Psoas muscle (tissue), 8 donors: Measurements from ENCODE around the gene TMCO1. TPM values are rescaled to one million over a fixed set of nuclear protein-coding genes. Genes with fewer than 3 reads are reported as not detected.
"Not testable (repeated sequence)": the region's sequence is repeated elsewhere in the genome, so short reads cannot be mapped to it uniquely, and the experiment has no call there.

Experiments
- ATAC-seq, 4 donors: fragments of 200-7000 bp; cut with Tn5 transposase; one replicate each; pipeline ENCODE4 v1.9.1; 2020; ENCODE audit warnings: moderate library complexity in 3 of 4, mild to moderate bottlenecking in 2 of 4
- DNase-seq, 2 donors: peaks; one replicate each; pipeline ENCODE4 v3.0.0-alpha.2; 2020
- H3K27ac ChIP-seq: fragments of 200-600 bp; one replicate; pipeline ENCODE4 v1.8.0; 2022
- H3K27me3 ChIP-seq, 3 donors: fragments of 200-600 bp in 1 of 3; one replicate each; pipeline versions ENCODE4 v1.6.1 to v1.8.0; 2013 to 2022; ENCODE audit warnings: low read length in 2 of 3, mild to moderate bottlenecking in 2 of 3, moderate library complexity in 1 of 3; ENCODE audit not compliant: insufficient read depth in 3 of 3
- H3K36me3 ChIP-seq, 2 donors: fragments of 200-600 bp in 1 of 2; one replicate each; pipeline versions ENCODE4 v1.6.1 to v1.8.0; 2013 to 2022; ENCODE audit warnings: low read depth in 1 of 2, mild to moderate bottlenecking in 1 of 2, moderate library complexity in 1 of 2; ENCODE audit not compliant: insufficient read depth in 1 of 2
- H3K4me1 ChIP-seq: fragments of 200-600 bp; one replicate; pipeline ENCODE4 v1.8.0; 2022
- H3K4me3 ChIP-seq: fragments of 200-600 bp; one replicate; pipeline ENCODE4 v1.8.0; 2022; ENCODE audit warnings: mild to moderate bottlenecking
- H3K9me3 ChIP-seq: fragments of 200-600 bp; one replicate; pipeline ENCODE4 v1.8.0; 2022
- WGBS, 3 donors: extraction: QIAGEN DNeasy Blood & Tissue Kit; methylation state at CpG; one replicate each; pipeline versions ENCODE4 v1.1.6 to v1.1.7; 2013; 5-methylcytosine and 5-hydroxymethylcytosine counted together
- intact Hi-C, 2 donors: fragments of 100-400 bp; cut with DNase I; formaldehyde crosslinking; loops; one replicate each; pipeline versions ENCODE4 v1.11.0 to v1.14.2; 2022
- polyA plus RNA-seq, 3 donors: library from polyadenylated mRNA; stranded (reverse); fragments of 200-250 nt; gene quantifications; one replicate each; pipeline ENCODE4 v1.2.3, GENCODE V29; 2013
- total RNA-seq, 4 donors: library from RNA; stranded (reverse); fragmentation: NEBNext Ultra II Directional in 2 of 4; extraction: Animal tissue kit (Norgen Biotek cat#: 25700) in 2 of 4; gene quantifications; one replicate each; pipeline versions ENCODE4 v1.2.1 to v1.2.4, GENCODE V29; 2021 to 2023
- TF ChIP-seq, protein P1 (sequence below): fragments of 200-600 bp; IDR thresholded peaks from one replicate; pipeline ENCODE4 v1.8.0; 2022; ENCODE audit warnings: antibody characterized with exemption
- donor health status: healthy with polysubstance abuse.
- donor health status: DM: no; HTN: no; CAD: no; lungs with moderate emphysema.
- donor health status: Bipolar disorder and iron deficiency.
- donor health status: healthy.
- donor health status: DM: yes; HTN: yes; CAD: no.
- donor health status: DM: no; HTN: no; CAD: no.
- donor health status: DM: no; HTN: no; CAD: no.
- donor health status: DM: yes; HTN: yes; CAD: no.

TMCO1 gene
- total and polyA plus RNA-seq, 7 donors: 31.5 to 90.2 (median 38.6) TPM

DNA sequence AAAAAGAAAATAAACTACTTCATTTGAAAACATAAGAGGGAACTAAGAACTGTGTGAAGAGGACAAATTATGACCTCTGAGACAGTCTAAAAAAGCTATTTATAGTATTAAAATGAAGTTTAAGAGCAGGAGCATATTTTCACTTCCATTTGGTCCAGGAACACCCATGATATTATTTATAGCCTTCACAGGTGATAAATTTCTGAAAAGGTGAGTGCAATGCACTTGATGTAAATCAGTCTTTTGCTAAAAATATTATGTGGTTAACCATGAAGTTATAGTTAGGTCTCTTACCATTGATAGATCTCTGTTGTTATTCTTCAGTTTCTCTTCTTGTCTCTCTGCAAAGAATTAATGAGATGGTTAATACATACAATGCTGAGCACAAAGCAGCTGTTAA lies 14.7 kb downstream of the TMCO1 start:
- DNase-seq (no peak), ATAC-seq (no peak)
- Histone ChIP-seq H3K27ac (no peak overlapping the region), H3K27me3 (no peaks in the 10 kb centered on the region), H3K9me3 (no peaks in the 10 kb centered on the region), H3K4me3 (no peak overlapping the region), H3K4me1 (no peaks in the 10 kb centered on the region), H3K36me3 (peaks cover 10 to 62% of the 10 kb centered on the region in 2 donors)
- TF ChIP-seq, protein P1, sequence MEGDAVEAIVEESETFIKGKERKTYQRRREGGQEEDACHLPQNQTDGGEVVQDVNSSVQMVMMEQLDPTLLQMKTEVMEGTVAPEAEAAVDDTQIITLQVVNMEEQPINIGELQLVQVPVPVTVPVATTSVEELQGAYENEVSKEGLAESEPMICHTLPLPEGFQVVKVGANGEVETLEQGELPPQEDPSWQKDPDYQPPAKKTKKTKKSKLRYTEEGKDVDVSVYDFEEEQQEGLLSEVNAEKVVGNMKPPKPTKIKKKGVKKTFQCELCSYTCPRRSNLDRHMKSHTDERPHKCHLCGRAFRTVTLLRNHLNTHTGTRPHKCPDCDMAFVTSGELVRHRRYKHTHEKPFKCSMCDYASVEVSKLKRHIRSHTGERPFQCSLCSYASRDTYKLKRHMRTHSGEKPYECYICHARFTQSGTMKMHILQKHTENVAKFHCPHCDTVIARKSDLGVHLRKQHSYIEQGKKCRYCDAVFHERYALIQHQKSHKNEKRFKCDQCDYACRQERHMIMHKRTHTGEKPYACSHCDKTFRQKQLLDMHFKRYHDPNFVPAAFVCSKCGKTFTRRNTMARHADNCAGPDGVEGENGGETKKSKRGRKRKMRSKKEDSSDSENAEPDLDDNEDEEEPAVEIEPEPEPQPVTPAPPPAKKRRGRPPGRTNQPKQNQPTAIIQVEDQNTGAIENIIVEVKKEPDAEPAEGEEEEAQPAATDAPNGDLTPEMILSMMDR: no peak
- intact Hi-C loops: no loop called here

DNA sequence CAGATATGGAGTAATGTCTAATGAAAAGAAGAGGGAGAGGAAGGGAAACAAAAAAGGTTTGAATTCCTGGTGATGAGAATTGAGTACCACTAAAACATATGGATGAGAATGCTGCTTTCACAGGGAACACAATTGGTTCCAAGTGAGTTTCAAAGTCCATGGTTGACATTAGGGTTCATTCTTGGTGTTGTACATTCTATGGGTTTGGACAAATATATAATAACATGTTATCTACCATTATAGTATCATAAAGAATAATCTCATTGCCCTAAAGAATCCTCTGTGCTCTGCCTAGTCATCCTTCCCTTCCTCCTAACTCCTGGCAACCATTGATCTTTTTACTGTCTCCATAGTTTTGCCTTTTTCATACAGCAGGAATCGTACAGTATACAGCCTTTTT lies 20.1 kb downstream of the TMCO1 start:
- Histone ChIP-seq H3K9me3 (no peaks in the 10 kb centered on the region), H3K27me3 (no peaks in the 10 kb centered on the region), H3K4me1 (no peaks in the 10 kb centered on the region), H3K27ac (no peak overlapping the region), H3K36me3 (peaks cover 2 to 51% of the 10 kb centered on the region in 2 donors), H3K4me3 (no peak overlapping the region)
- intact Hi-C loops: no loop called here
- DNase-seq (no peak), ATAC-seq (no peak)
- WGBS, 3 donors: 85 to 94% (median 89%) methylated on average over 1 of the region's 1 CpG
- TF ChIP-seq, protein P1: no peak

DNA sequence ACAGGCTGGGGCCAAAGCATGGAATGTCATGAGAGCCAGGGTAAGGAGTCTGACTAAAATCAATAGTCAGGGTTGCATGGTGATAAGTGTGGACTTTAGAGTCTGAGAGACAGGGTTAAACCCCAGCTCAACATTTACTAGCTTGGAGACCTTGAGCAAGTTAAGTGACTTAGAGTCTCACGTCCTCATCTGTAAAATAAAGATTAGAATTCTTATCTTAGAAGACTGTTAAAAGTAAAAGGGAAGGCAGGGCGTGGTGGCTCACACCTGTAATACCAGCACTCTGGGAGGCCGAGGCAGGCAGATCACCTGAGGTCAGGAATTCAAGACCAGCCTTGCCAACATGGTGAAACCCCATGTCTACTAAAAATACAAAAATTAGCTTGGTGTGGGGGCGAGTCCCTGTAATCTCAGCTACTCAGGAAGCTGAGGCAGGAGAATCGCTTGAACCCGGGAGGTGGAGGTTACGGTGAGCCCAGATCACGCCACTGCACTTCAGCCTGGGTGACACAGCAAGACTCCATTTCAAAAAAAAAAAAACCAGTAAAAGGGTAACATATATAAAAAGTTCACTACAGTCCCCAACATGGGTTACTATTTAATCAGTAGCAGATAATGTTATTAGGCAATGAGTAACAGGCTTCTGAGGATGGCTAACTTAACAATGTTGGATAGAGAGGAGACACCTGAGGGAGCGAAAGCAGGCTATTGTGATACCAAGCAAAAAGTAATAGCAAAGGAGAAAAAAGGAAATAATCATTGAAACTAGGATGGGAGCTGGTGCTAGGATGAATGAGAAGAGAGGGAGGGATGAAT lies 20.8 kb downstream of the TMCO1 start:
- ATAC-seq (no peak), DNase-seq (no peak)
- H3K4me3 ChIP-seq: no peak overlapping the region
- no peak overlapping the region for H3K27ac ChIP-seq
- H3K9me3 ChIP-seq: no peaks in the 10 kb centered on the region
- TF ChIP-seq, protein P1: no peak
- intact Hi-C loops: no loop called here
- WGBS, 3 donors: 93 to 97% (median 94%) methylated on average over 9 of the region's 9 CpGs
- H3K36me3 ChIP-seq: peaks cover 3 to 51% of the 10 kb centered on the region in 2 donors
- no peaks in the 10 kb centered on the region for H3K4me1 ChIP-seq
- H3K27me3 ChIP-seq: no peaks in the 10 kb centered on the region

DNA sequence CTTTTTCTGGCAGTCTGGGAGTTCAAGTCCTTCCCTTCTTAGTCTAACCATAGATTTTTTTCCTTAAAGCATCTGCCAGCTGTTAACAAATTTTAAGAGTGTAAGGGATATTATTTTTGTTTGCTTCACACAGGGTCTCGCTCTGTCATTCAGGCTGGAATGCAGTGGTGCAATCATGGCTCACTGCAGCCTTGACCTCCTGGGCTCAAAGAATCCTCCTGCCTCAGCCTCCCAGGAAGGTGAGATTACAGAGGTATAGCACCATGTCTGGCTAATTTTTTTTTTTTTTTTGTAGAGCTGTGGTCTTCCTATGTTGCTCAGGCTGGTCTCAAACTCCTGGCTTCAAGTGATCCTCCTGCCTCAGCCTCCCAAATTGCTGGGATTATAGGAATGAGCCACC lies 23.8 kb downstream of the TMCO1 start:
- 98 to 100% (median 100%) methylated on average over 1 of the region's 1 CpG for WGBS, 3 donors
- peaks cover 9 to 67% of the 10 kb centered on the region in 2 donors for H3K36me3 ChIP-seq
- DNase-seq, H3K4me1 ChIP-seq, H3K4me3 ChIP-seq, H3K27ac ChIP-seq, ATAC-seq, H3K9me3 ChIP-seq, H3K27me3 ChIP-seq, intact Hi-C loops: not testable (repeated sequence)

DNA sequence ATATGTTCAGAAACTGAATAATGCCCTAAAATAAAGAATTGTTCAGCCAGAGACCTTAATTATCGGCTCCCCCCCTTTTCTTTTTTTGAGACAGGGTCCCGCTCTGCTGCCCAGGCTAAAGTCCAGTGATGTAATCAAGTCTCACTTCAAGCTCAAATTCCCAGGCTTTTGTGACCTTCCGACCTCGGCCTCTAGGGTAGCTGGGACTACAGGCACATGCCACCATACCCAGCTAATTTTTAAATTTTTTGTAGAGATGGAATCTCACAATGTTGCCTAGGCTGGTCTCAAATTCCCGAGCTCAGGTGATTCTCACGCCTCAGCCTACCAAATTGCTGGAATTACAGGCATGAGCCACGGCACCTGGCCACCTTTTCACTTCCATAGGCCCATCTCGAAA lies 26.5 kb downstream of the TMCO1 start:
- H3K4me1 ChIP-seq: peaks cover 12% of the 10 kb centered on the region
- intact Hi-C loops: no loop called here
- ATAC-seq (no peak), DNase-seq (no peak)
- H3K27ac ChIP-seq: no peak overlapping the region
- H3K27me3 ChIP-seq: no peaks in the 10 kb centered on the region
- peaks cover 9 to 52% of the 10 kb centered on the region in 2 donors for H3K36me3 ChIP-seq
- 88 to 96% (median 95%) methylated on average over 8 of the region's 8 CpGs for WGBS, 3 donors
- H3K4me3 ChIP-seq: no peak overlapping the region
- no peaks in the 10 kb centered on the region for H3K9me3 ChIP-seq
- TF ChIP-seq, protein P1: no peak
